IMR-90 (cell line): ENCODE data around the gene DSCAML1. TPM values are rescaled to one million over a fixed set of nuclear protein-coding genes. Genes with fewer than 3 reads are reported as not detected.

Source experiments
- ATAC-seq: fragments of 200-7000 bp; cut with Tn5 transposase; 2 replicates; pipeline ENCODE4 v1.9.1; 2020; ENCODE audit warnings: low read depth, mild to moderate bottlenecking, moderate library complexity
- BruUV-seq: library from RNA; stranded (reverse); fragments of 400-500 nt; replicated peaks from 2 replicates; lab custom pipeline; 2021; lab: Mats Ljungman, UMichigan
- CTCF ChIA-PET: fragments of 300-600 bp; formaldehyde crosslinking; extraction: SDS; loops from one replicate; lab custom pipeline; 2021; ENCODE audit warnings: antibody characterized with exemption; lab: Yijun Ruan, JAX
- POLR2A ChIA-PET: fragments of 300-600 bp; sonication (Branson Sonifier 250); formaldehyde crosslinking; loops from one replicate; lab custom pipeline; 2022; ENCODE audit warnings: antibody characterized with exemption; ENCODE audit not compliant: unreplicated experiment; lab: Charles Lee
- DNase-seq: peaks from one replicate; pipeline ENCODE4 v3.0.0; 2013
- H2AFZ ChIP-seq: replicated peaks from 2 replicates; pipeline ENCODE3; 2013; ENCODE audit warnings: low read length, mild to moderate bottlenecking; ENCODE audit not compliant: poor library complexity
- H2AK5ac ChIP-seq: 2 replicates; pipeline ENCODE4 v1.6.1; 2013; ENCODE audit warnings: low read depth, low read length, inconsistent platforms
- H2AK9ac ChIP-seq: replicated peaks from 2 replicates; pipeline ENCODE3; 2013; ENCODE audit warnings: mild to moderate bottlenecking, low read depth, low read length, moderate library complexity; ENCODE audit not compliant: poor library complexity
- H2BK120ac ChIP-seq: 2 replicates; pipeline ENCODE4 v1.6.1; 2013; ENCODE audit warnings: low read depth, low read length, inconsistent platforms
- H2BK15ac ChIP-seq: 3 replicates; pipeline ENCODE4 v1.6.1; 2013; ENCODE audit warnings: low read depth, low read length, inconsistent platforms
- H2BK20ac ChIP-seq: 2 replicates; pipeline ENCODE4 v1.6.1; 2013; ENCODE audit warnings: low read depth, mild to moderate bottlenecking, inconsistent platforms, low read length, moderate library complexity
- H2BK5ac ChIP-seq: 2 replicates; pipeline ENCODE4 v1.6.1; 2013; ENCODE audit warnings: mild to moderate bottlenecking, low read depth, low read length, inconsistent platforms; ENCODE audit not compliant: poor library complexity, severe bottlenecking
- H3K14ac ChIP-seq: replicated peaks from 2 replicates; pipeline ENCODE4 v1.6.1; 2013; ENCODE audit warnings: low read depth, low read length, inconsistent platforms
- H3K18ac ChIP-seq: 2 replicates; pipeline ENCODE4 v1.6.1; 2013; ENCODE audit warnings: low read depth, low read length, control low read depth
- H3K23ac ChIP-seq: 2 replicates; pipeline ENCODE4 v1.6.1; 2013; ENCODE audit warnings: low read depth, low read length, inconsistent platforms
- H3K27ac ChIP-seq: 2 replicates; pipeline ENCODE4 v1.5.1; 2013; ENCODE audit warnings: mild to moderate bottlenecking, control low read depth, low read length; ENCODE audit not compliant: insufficient read depth
- H3K27me3 ChIP-seq: 2 replicates; pipeline ENCODE4 v1.6.1; 2013; ENCODE audit warnings: low read length; ENCODE audit not compliant: control insufficient read depth, insufficient read depth
- H3K36me3 ChIP-seq: 2 replicates; pipeline ENCODE4 v1.6.1; 2013; ENCODE audit warnings: low read length, mixed read lengths; ENCODE audit not compliant: control insufficient read depth, insufficient read depth
- H3K4ac ChIP-seq: 2 replicates; pipeline ENCODE4 v1.6.1; 2013; ENCODE audit warnings: low read depth, low read length, inconsistent platforms
- H3K4me1 ChIP-seq: 2 replicates; pipeline ENCODE4 v1.6.1; 2013; ENCODE audit warnings: low read length, mixed read lengths; ENCODE audit not compliant: control insufficient read depth, insufficient read depth
- H3K4me2 ChIP-seq: 2 replicates; pipeline ENCODE4 v1.6.1; 2013; ENCODE audit warnings: low read depth, mild to moderate bottlenecking, control low read depth, low read length, moderate library complexity
- H3K4me3 ChIP-seq: 2 replicates; pipeline ENCODE4 v1.5.1; 2013; ENCODE audit warnings: low read depth, mild to moderate bottlenecking, control low read depth, low read length, moderate library complexity; ENCODE audit not compliant: insufficient read depth
- H3K56ac ChIP-seq: 2 replicates; pipeline ENCODE4 v1.6.1; 2013; ENCODE audit warnings: low read length, inconsistent platforms; ENCODE audit not compliant: insufficient read depth; ENCODE audit errors: extremely low read depth
- H3K79me1 ChIP-seq, 2 experiments: 2 replicates each; pipeline ENCODE4 v1.6.1; 2013; ENCODE audit warnings: low read length in 2 of 2, inconsistent platforms in 1 of 2, low read depth in 1 of 2
- H3K9ac ChIP-seq: 2 replicates; pipeline ENCODE4 v1.6.1; 2013; ENCODE audit warnings: low read depth, low read length, control low read depth
- H3K9me1 ChIP-seq: 2 replicates; pipeline ENCODE4 v1.6.1; 2013; ENCODE audit warnings: low read length, inconsistent platforms; ENCODE audit not compliant: insufficient read depth
- H3K9me3 ChIP-seq: 2 replicates; pipeline ENCODE4 v1.6.1; 2013; ENCODE audit warnings: low read length; ENCODE audit not compliant: control insufficient read depth, insufficient read depth
- H4K20me1 ChIP-seq: 2 replicates; pipeline ENCODE4 v1.6.1; 2013; ENCODE audit warnings: low read length, inconsistent platforms; ENCODE audit not compliant: insufficient read depth
- H4K5ac ChIP-seq: 2 replicates; pipeline ENCODE4 v1.6.1; 2013; ENCODE audit warnings: mild to moderate bottlenecking, low read depth, low read length, control low read depth
- H4K8ac ChIP-seq, 2 experiments: 2 replicates each; pipeline ENCODE4 v1.6.1; 2013; ENCODE audit warnings: low read depth in 2 of 2, low read length in 2 of 2, control low read depth in 1 of 2, inconsistent platforms in 1 of 2
- H4K91ac ChIP-seq: 2 replicates; pipeline ENCODE4 v1.6.1; 2013; ENCODE audit warnings: low read depth, low read length, inconsistent platforms; ENCODE audit not compliant: insufficient read depth
- BHLHE40 ChIP-seq: fragments of 150-350 bp; IDR thresholded peaks from 2 replicates; pipeline ENCODE4 v1.6.1; 2016; ENCODE audit warnings: mild to moderate bottlenecking, low read depth, low read length
- CEBPB ChIP-seq: IDR thresholded peaks from 2 replicates; pipeline ENCODE4 v1.6.1; 2012; ENCODE audit warnings: low read depth, low read length, improper control_type of control experiment
- CHD1 ChIP-seq: IDR thresholded peaks from 2 replicates; pipeline ENCODE4 v1.6.1; 2012; ENCODE audit warnings: low read depth, low read length, improper control_type of control experiment
- FOS ChIP-seq: fragments of 150-350 bp; IDR thresholded peaks from 2 replicates; pipeline ENCODE4 v1.6.1; 2016; ENCODE audit warnings: low read depth, low read length
- MAFK ChIP-seq: IDR thresholded peaks from 2 replicates; pipeline ENCODE4 v1.6.1; 2012; ENCODE audit warnings: low read depth, low read length, improper control_type of control experiment
- MAZ ChIP-seq: IDR thresholded peaks from 2 replicates; pipeline ENCODE4 v1.6.1; 2012; ENCODE audit warnings: low read depth, mild to moderate bottlenecking, low read length, improper control_type of control experiment, moderate library complexity, borderline replicate concordance
- MXI1 ChIP-seq: IDR thresholded peaks from 2 replicates; pipeline ENCODE4 v1.6.1; 2012; ENCODE audit warnings: low read depth, mild to moderate bottlenecking, low read length, moderate library complexity, borderline replicate concordance
- NFE2L2 ChIP-seq: fragments of 150-350 bp; IDR thresholded peaks from 2 replicates; pipeline ENCODE4 v1.6.1; 2016; ENCODE audit warnings: low read depth, mild to moderate bottlenecking, low read length
- POLR2A ChIP-seq: IDR thresholded peaks from 2 replicates; pipeline ENCODE4 v1.6.1; 2012; ENCODE audit warnings: mild to moderate bottlenecking, low read depth, low read length
- RAD21 ChIP-seq: IDR thresholded peaks from 2 replicates; pipeline ENCODE4 v1.6.1; 2012; ENCODE audit warnings: low read length, improper control_type of control experiment
- RCOR1 ChIP-seq: IDR thresholded peaks from 2 replicates; pipeline ENCODE4 v1.6.1; 2012; ENCODE audit warnings: mild to moderate bottlenecking, low read length, improper control_type of control experiment; ENCODE audit not compliant: insufficient replicate concordance
- RFX5 ChIP-seq: IDR thresholded peaks from 2 replicates; pipeline ENCODE4 v1.8.0; 2012; ENCODE audit warnings: low read depth, mild to moderate bottlenecking, low read length, moderate library complexity
- SMC3 ChIP-seq: fragments of 150-350 bp; IDR thresholded peaks from 2 replicates; pipeline ENCODE4 v1.6.1; 2016; ENCODE audit warnings: low read depth, mild to moderate bottlenecking, antibody characterized with exemption, low read length, moderate library complexity
- USF2 ChIP-seq: fragments of 150-350 bp; IDR thresholded peaks from 2 replicates; pipeline ENCODE4 v1.6.1; 2017; ENCODE audit warnings: mild to moderate bottlenecking, antibody characterized with exemption, low read length, low read depth
- WGBS, 2 experiments: methylation state at CpG; one replicate each; pipeline versions ENCODE4 v1.1.5 to v1.1.7; 2013; ENCODE audit warnings: missing lambda C conversion rate in 2 of 2; ENCODE audit not compliant: insufficient read length in 1 of 2; ENCODE audit errors: extremely low coverage in 2 of 2; 5-methylcytosine and 5-hydroxymethylcytosine counted together
- dilution Hi-C: fragments of 300-500 bp; cut with HindIII; formaldehyde crosslinking; loops from one replicate; pipeline ENCODE4 v1.14.3; 2018; ENCODE audit warnings: low sequenced_read_pairs; ENCODE audit not compliant: unreplicated experiment
- in situ Hi-C: fragments of 300-500 bp; cut with MboI; formaldehyde crosslinking; loops from 3 replicates; pipeline ENCODE4 v1.14.3; 2019; ENCODE audit warnings: low sequenced_read_pairs, inconsistent platforms, mixed read lengths
- intact Hi-C: fragments of 100-400 bp; cut with micrococcal nuclease; formaldehyde crosslinking; loops from 2 replicates; pipeline ENCODE4 v1.10.0; 2022
- polyA plus RNA-seq, 3 experiments: library from polyadenylated mRNA; depleted of rRNA; stranded (reverse); fragments of >200 nt; gene quantifications; 2 replicates each; pipeline ENCODE4 v1.2.3, GENCODE V29; 2012; ENCODE audit warnings: low replicate concordance in 1 of 3
- total RNA-seq: library from RNA; depleted of rRNA; stranded (reverse); fragments of >200 nt; gene quantifications from 2 replicates; pipeline ENCODE4 v1.2.3, GENCODE V29; 2012
- TF ChIP-seq, protein P1 (sequence below): fragments of 150-350 bp; IDR thresholded peaks from 2 replicates; pipeline ENCODE4 v1.6.1; 2016; ENCODE audit warnings: low read depth, mild to moderate bottlenecking, low read length, moderate library complexity, borderline replicate concordance
- TF ChIP-seq, protein P2 (sequence below): conservative IDR thresholded peaks from 2 replicates; pipeline ENCODE4 v1.5.1; 2012; ENCODE audit warnings: mild to moderate bottlenecking, low read depth, low read length, improper control_type of control experiment

The DSCAML1 gene
- total and polyA plus RNA-seq, 2 of the 4 experiments (the other 2 are of a cell fraction) = not detected

DNA sequence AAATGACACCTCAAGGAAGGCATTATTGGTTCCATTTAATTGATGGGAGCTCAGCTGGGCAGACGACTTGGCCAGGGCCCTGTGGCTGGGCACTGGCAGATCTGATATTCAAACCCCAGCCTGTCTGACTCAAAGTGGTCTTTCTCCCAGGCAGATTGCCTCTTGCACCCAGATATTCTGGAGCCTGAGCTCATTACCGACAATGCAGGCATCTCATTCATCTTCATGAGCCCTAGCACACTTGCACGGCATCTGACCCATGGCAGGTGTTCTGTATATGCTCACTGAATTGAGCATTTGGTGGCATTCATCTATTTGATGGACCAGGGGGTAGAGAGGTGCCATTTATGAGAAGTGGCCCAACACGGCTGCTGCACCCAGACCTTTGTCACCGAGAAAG, 193.1 kb downstream of the DSCAML1 start:
- no peak for DNase-seq
- Histone ChIP-seq H3K4me1 (no peaks in the 10 kb centered on the region), H3K27ac (no peak overlapping the region), H2BK120ac (no peak overlapping the region), H3K56ac (no peak overlapping the region), H2AFZ (no peak overlapping the region), H3K18ac (no peak overlapping the region), H4K8ac (no peak overlapping the region), H4K20me1 (no peaks in the 10 kb centered on the region), H3K14ac (no peak overlapping the region), H4K5ac (no peak overlapping the region), H3K23ac (no peak overlapping the region), H3K4me3 (no peak overlapping the region), H2AK5ac (no peak overlapping the region), H2AK9ac (no peak overlapping the region), H3K9me1 (no peaks in the 10 kb centered on the region), H2BK5ac (no peak overlapping the region), H2BK15ac (no peak overlapping the region), H3K27me3 (peaks cover 17% of the 10 kb centered on the region), H3K9ac (no peak overlapping the region), H3K79me1 (no peaks in the 10 kb centered on the region), H3K4ac (no peak overlapping the region), H3K4me2 (no peak overlapping the region), H3K9me3 (no peaks in the 10 kb centered on the region), H4K91ac (no peak overlapping the region), H3K36me3 (no peaks in the 10 kb centered on the region), H2BK20ac (no peak overlapping the region)
- WGBS, 2 experiments = 38% methylated on average over 1 of the region's 5 CpGs; no CpG with 5 or more reads in 1 of the 2 experiments
- TF ChIP-seq RCOR1 (no peak), RFX5 (no peak), SMC3 (no peak), USF2 (no peak), MXI1 (no peak), RAD21 (no peak), POLR2A (no peak), BHLHE40 (no peak), FOS (no peak), MAFK (no peak), CEBPB (no peak), MAZ (no peak), NFE2L2 (no peak), CHD1 (no peak)
- TF ChIP-seq, protein P1, sequence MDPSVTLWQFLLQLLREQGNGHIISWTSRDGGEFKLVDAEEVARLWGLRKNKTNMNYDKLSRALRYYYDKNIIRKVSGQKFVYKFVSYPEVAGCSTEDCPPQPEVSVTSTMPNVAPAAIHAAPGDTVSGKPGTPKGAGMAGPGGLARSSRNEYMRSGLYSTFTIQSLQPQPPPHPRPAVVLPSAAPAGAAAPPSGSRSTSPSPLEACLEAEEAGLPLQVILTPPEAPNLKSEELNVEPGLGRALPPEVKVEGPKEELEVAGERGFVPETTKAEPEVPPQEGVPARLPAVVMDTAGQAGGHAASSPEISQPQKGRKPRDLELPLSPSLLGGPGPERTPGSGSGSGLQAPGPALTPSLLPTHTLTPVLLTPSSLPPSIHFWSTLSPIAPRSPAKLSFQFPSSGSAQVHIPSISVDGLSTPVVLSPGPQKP = no peak
- TF ChIP-seq, protein P2, sequence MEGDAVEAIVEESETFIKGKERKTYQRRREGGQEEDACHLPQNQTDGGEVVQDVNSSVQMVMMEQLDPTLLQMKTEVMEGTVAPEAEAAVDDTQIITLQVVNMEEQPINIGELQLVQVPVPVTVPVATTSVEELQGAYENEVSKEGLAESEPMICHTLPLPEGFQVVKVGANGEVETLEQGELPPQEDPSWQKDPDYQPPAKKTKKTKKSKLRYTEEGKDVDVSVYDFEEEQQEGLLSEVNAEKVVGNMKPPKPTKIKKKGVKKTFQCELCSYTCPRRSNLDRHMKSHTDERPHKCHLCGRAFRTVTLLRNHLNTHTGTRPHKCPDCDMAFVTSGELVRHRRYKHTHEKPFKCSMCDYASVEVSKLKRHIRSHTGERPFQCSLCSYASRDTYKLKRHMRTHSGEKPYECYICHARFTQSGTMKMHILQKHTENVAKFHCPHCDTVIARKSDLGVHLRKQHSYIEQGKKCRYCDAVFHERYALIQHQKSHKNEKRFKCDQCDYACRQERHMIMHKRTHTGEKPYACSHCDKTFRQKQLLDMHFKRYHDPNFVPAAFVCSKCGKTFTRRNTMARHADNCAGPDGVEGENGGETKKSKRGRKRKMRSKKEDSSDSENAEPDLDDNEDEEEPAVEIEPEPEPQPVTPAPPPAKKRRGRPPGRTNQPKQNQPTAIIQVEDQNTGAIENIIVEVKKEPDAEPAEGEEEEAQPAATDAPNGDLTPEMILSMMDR = no peak
- no TSS peak for BruUV-seq
- intact Hi-C loops (no loop called here), dilution Hi-C loops (no loop called here), in situ Hi-C loops (no loop called here)
- CTCF ChIA-PET = no interaction called here
- POLR2A ChIA-PET = no interaction called here
- no peak for ATAC-seq
